GM19023 (cell line): ENCODE results near the gene NEU4.
"Not testable (repeated sequence)": the region's sequence is repeated elsewhere in the genome, so short reads cannot be mapped to it uniquely, and the experiment has no call there.

Experiments used
- ATAC-seq: cut with Tn5 transposase; IDR thresholded peaks from one replicate; pipeline ENCODE4 v1.9.1; 2021; ENCODE audit warnings: mild to moderate bottlenecking, moderate library complexity; ENCODE audit not compliant: unreplicated experiment

Gene NEU4, protein sequence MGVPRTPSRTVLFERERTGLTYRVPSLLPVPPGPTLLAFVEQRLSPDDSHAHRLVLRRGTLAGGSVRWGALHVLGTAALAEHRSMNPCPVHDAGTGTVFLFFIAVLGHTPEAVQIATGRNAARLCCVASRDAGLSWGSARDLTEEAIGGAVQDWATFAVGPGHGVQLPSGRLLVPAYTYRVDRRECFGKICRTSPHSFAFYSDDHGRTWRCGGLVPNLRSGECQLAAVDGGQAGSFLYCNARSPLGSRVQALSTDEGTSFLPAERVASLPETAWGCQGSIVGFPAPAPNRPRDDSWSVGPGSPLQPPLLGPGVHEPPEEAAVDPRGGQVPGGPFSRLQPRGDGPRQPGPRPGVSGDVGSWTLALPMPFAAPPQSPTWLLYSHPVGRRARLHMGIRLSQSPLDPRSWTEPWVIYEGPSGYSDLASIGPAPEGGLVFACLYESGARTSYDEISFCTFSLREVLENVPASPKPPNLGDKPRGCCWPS

DNA sequence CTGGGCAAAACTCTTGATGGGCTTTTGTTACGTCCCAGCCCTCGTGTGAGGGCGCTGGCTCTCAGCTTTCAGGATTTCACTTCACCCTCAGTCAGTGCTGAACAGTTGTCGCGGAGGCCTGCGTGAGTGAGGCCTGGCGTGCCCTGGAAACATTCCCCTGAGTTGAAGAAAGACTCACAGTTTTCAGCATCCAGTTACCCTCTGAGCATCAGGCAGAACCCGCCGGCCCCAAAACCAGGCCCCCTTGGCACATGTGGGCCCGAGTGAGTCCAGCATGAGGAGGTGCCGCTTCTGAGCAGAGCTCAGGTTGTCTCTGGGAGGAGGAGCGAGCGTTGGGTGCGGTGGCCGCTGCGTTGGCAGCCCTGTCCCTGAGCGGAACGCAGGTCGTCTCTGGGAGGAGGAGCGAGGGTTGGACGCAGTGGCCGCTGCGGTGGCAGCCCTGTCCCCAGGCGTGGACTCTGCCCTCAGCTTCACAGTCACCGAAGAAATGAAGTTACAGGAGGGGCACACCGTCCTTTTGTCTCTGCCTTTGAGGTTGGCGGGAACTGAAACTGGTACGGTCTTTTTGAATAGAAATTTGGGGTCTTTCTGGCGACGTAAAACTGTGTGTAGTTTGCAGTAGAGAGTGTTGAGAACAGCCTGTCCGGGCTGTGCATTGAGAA, at the start of gene NEU4:
Gene NEU4 (plus strand): TSS at position 473 of the 662 bp plus-strand sequence. CDS start 5,292 bp downstream, outside the sequence.
- no peak for ATAC-seq

DNA sequence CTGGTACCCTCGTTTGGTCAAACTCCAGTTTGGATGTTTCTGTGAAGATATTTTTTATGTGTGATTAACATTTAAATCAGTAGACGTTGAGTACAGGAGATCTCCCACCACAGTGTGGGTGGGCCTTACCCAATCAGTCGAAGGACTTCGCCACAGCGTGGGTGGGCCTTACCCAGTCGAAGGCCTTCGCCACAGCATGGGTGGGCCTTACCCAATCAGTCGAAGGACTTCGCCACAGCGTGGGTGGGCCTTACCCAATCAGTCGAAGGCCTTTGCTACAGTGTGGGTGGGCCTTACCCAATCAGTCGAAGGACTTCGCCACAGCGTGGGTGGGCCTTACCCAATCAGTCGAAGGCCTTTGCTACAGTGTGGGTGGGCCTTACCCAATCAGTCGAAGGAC, 49.1 kb upstream of the NEU4 start:
- ATAC-seq: not testable (repeated sequence)

GRCh38 chr2:241760301-241760771, 48.7 kb upstream of the NEU4 start:
- no peak for ATAC-seq

- ATAC-seq: no peak
These were observed 46.6 kb upstream of the NEU4 start for GRCh38 chr2:241762321-241762932.

- ATAC-seq: no peak
These were observed 46.0 kb upstream of the NEU4 start for GRCh38 chr2:241762933-241763369.

GRCh38 chr2:241763551-241764274, 45.3 kb upstream of the NEU4 start:
- ATAC-seq: no peak

- ATAC-seq: no peak
These were observed 44.4 kb upstream of the NEU4 start for GRCh38 chr2:241764275-241765241.

DNA sequence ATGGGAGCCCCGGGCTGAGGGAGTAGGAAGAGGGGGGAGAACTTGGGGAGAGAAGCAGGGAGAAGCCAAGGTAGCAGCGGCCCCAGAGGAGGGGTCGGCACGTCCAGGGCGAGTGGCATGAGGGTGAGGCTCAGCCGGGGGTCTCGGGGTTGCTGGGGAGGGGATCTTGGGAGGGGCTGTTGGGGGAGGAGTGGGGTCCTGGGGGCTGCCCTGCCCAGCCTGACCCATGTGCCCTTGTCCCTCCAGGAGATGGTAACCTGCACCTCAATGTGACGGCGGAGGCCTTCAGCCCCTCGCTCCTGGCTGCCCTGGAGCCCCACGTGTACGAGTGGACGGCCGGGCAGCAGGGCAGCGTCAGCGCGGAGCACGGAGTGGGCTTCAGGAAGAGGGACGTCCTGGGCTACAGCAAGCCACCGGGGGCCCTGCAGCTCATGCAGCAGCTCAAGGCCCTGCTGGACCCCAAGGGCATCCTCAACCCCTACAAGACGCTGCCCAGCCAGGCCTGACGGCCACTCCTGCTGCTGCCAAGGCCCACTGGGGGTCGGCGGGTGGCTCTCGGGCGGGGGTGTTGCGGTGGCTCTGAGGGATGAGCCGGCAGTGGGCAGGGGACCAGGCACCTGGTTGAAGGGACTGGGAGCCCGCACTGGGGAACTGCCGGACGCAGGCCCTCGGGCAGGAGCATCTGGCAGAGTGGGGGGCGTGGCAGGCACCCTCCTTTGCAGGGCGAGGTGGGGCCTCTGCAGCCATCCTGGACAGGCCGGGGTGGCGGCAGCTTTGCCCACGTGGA, 41.3 kb upstream of the NEU4 start:
- no peak for ATAC-seq

DNA sequence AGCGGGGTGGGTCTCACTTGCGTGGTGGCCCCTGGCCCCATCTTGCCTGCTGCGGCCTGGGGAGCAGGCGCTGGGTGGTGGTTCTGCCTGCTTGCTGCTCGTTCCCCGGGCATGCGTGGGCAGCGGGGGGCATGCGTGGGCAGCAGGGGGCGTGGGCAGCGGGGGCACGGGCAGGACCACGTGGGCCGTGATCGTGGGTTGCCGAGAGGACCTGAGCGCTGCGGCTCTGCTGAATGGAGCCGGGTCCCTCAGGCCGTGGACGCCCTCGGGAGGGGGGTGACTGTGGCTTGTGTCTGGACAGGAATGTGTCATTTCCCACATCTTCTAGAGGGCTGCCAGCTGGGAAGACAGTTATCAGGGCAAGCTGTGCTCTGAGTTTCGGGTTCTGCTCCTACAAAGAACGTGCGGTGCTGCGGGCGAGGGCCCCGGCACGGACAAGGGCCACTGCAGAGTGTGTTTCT, 40.7 kb upstream of the NEU4 start:
- ATAC-seq: no peak

GRCh38 chr2:241768850-241769249, 40.1 kb upstream of the NEU4 start:
- ATAC-seq: no peak

- no peak for ATAC-seq
These were observed 39.2 kb upstream of the NEU4 start for GRCh38 chr2:241769819-241770184.

GRCh38 chr2:241770185-241770935, 38.6 kb upstream of the NEU4 start:
- no peak for ATAC-seq

DNA sequence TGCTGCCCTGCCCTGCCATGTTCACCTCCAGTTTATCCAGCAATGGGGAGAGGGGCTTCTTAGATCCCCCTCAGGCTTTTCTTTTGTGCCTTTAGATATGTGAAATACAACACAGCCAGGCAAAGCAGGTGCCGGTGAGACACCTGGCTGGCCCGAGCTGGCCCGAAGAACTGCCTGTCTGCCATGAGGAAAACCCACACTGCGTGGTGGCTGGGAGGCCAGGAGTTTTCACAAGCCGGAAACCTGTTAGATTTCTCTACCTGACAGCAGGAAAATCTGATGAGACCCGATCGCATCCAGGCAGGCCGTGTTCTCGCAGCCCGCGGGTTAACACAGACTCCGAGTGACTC, 38.1 kb upstream of the NEU4 start:
- no peak for ATAC-seq

DNA sequence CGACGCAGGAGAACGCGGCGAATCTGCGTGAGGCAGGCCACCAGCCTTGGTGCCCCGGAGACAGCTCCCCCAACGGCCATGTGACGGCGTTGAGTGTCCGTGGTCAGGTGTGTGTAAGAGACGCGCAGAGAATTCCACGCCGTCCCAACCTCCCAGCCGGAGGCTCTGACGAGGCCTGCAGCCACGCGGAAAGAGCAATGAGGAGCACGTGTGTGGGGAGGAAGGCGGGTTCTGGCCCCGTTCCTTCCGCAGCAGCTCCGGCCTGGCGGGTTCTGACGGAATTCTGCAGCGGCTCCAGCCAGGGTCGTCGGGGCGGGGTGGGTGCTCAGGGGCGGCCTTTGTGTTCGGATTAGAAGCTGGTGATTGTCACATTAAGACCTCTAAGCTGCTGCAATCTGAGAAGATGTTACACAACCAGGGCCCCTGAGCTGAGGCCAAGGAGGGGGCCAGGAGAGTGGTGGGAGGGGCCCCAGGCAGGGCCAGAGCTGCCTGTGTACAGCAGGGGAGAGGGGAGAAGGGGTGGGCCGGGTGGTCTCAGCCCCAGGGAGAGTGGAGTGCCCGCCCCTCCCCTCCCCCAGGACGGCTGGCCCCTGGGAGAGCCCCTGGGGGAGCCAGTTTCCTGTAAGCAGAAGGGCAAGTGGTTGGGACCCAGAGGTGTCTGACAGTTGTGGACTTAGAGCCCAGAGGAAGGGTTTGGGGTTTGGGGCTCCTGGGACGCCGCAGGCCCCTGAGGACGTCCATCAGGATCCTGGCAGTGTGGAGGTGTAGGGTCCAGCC, 37.5 kb upstream of the NEU4 start:
- ATAC-seq: no peak

DNA sequence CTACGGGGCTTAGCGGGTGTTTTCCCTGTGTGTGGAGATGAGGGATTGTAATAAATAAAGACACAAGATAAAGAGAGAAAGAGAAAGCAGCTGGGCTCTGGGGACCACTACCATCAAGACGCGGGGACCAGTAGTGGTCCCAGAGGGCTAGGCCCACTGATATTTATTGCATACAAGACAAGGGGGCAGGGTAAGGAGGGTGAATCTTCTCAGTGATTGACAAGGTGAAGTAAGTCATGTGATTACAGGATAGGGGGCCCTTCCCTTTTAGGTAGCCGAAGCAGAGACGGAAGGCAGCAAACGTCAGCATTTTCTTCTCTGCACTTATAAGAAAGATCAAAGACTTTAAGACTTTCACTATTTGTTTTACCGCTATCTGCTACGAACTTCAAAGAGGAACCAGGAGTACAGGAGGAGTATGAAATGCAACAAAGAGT, 36.9 kb upstream of the NEU4 start:
- no peak for ATAC-seq

DNA sequence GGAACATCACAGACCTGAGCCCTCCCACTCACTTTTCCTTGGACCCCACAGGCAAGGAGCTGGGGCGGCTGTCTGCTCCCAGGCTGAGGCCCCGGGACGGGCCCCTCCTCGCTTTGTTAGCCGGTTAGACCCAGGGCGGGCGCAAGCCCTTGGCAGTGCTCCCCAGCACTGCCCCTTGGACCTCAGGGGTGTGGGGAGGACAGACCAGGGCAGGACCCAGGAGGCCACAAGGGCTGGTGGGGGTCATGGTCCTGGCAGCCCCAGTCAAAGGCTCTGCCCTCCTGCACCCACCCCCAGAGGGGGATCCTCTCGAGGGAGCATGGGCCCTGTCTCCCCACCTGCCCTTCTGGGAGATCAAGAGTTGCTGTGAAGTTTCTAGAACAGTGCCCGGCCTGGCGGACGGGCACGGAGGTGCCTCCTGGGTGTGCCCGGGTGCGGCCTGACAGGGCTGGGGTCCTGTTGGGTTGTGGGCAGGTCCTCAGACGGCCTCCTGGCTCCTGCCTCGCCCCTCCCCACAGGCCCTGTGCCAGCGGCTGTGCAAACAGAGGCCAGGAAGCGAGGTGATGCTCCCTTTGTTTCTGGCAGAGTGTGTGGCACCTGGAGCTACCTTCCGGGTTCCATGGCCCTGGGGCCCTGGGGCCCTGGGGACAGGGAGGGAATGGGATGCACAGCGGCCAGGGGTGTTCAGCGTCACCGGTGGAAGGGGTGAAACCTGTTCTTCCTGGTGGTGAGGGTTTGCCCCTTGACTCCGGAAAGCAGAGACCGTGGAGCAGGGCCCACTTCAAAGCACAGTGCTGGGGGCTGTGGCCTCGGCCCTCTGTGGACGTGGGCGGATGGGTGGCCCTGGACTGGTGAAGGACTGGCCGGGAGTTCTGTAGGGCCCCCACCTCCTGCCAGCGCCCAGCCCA, 35.2 kb upstream of the NEU4 start:
- ATAC-seq: no peak
